NCI-H1105 (cell line): ENCODE results near the gene VANGL1.
A peak's percentile ranks its signal among the peaks of the same experiment; 100 is the strongest.

Source experiments
- DNase-seq: peaks from one replicate; lab custom pipeline; 2025; lab: John Stamatoyannopoulos, UW

Gene VANGL1

DNA sequence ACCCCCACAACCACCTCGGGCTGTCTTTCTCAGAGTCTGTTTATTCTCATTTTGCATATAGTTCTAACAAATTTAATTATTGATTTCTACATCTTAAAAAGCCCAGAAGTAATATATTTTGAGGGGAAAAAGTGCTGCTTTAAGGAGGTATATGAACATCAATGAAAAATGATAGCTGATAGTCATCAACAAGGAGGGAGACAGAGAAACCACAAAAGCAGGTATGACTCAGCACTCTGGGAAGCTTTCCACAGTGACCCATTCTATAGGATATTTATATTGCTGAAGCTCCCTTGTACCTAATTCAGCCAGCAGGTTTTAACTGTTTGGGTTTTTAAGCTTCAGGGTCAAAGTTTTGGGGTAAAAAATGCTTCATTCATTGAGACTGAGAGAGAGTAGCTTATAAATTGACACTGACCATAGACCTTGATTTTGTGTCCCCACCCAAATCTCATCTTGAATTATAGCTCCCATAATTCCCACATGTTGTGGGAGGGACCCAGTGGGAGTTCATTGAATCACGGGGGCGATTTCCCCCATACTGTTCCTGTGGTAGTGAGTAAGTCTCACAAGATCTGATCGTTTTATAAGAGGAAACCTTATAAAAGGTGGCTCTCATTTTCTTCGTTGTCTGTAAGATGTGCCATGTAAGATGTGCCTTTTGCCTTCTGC is 27.4 kb downstream of the VANGL1 start:
- DNase-seq, result no peak

DNA sequence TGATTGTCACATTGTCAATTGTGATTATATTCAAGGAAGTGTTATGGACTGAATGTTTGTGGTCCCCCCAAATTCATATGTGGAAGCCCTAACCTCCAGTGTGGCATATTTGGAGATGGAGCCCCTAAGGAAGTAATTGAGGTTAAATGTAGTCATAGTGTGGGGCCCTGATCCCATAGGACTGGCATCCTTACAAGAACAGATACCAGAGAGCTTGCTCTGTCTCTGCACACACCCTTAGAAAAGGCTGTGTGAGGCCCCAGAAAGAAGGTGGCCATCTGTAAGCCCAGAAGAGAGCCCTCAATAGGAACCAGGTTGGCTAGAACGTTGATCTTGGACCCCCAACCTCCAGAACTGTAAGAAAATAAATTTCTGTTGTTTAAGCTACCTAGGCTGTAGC is 28.1 kb downstream of the VANGL1 start:
- DNase-seq, result no peak

DNA sequence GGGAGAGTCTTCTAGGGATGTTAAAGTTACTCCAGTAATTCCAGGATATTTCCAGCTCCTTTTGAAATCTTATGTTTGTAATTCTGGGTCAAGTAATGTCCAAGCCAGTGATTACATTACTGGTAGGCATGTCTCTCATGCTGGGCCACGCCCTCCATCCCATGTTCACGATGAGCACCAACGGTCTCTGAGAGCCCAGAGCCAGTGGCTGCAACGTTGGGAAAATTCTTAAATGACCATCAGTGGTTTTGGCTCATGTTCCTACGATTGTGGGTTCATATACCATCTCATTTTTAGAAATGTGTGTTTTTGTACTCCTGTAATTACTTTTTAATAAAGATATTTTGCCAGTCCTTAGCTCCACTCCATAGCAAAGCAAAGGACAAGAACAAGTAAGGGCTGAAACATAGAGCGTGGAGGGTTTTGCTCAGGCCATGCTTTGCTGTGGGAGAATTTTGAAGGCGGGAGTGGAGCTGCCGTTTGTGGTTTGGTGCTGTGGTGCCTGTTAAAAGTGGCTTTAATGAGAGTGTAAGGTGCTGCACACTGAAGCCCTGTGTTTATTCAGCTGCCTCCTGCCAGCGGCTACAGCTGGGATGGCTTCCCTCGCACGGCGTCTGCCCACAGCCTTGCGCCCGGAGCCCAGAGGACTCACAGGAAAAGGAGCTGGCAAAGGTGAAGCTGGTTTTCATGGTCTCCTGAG is 28.9 kb downstream of the VANGL1 start:
- DNase-seq, result peak; percentile 87

DNA sequence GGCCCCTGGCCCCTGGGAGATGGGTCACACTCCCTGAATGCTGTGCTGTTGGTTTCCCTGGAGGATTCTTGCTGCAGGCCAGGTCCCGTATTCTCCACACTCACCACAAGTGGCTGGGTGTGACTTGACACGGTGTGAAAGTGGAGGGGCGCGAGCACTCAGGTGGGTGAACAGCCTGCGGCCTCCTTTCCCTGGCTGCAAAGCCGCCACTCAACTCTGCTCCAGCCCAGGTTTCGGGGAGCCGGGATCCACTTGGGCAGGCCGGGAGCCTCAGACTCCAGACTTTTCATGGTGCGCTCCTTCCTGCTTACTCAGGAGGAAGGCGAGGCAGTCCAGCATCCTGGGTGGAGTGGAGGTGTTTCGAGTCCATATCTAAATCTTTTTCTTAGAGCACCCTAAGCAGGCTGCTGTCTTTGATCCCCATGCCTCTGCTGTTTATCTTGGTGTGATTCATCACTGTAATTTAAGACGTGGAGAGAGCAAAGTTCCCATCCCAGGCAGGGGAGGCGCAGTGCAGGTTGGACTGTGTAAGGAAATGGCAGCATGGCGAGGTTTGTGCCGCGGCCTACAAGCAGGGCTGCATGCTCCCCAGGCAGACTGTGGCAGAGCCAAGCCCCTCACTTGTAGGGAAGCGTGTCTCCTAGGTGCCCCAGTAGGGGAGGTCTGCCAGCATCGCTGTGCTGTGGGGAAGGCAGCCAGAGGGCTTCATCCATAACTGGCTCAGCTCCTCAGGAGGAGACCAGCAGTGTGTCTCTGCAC is 29.6 kb downstream of the VANGL1 start:
- DNase-seq, result no peak

DNA sequence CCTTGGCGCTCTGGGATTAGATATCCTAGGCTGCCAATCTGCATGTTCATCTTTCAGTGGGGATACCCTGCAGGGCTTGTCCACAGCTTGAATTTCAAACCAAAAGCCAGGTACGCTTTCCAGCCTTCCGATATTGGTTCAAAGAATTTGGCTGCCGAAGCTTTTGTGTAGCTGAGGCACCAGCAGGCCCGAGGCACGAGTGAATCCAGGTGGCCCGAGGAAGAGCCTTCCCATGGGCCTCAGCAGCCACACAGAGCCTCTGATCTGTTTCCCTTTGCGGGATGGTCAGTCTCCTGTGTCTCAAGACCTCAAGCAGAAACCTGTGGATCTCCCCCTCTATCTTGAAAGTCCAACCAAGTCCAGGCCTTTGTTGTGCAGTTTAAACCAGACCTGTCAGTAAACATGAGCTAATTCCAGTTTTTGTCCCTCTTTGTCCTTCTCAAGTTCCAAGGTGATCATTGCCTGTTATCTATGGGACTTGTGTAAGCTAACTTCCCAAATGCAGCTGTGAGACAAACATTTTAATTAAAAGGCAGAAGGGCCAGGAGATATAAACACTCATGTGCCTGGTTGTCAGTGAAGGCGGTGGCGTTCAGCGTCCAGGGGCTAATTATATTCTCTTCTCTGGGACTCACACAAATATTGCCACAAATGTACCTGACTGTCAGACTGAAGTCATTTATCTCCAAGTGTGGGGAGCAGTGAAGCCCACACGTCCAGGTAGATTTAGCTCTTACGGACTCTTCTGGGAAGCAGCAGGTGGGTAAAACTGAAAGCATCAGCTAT is 30.6 kb downstream of the VANGL1 start:
- no peak for DNase-seq

DNA sequence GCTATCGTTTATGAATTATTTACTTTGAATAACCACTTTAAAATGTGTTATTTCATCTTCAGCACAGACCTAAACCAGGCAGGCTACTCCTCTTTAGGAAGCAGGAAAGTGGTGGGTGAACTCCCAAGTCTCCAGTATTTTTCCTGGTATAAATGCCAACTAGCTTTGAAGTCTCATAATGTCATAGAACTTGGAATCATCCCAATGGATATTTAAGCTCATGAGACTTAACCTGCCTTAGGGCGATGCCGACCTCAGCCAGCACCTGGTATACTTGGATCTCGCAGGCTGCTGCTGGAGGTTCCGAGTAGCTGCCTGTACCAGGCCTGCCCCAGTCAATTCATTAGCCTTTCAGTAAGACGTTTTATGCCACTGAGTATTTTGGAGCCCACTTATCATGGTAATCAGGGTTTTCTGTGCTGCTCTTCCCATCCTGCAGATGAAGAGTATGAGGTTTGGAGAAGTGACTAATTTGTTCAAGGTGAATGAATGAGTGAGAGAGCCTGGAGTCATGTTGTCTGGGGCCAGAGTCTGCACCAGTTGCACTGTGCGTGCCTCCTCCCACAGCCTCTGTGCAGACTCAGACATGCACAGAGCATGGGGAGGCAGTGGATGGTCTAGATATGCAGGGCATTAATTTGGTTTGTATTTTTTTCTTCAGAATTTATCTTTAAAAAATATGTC is 34.9 kb downstream of the VANGL1 start:
- DNase-seq, result no peak

DNA sequence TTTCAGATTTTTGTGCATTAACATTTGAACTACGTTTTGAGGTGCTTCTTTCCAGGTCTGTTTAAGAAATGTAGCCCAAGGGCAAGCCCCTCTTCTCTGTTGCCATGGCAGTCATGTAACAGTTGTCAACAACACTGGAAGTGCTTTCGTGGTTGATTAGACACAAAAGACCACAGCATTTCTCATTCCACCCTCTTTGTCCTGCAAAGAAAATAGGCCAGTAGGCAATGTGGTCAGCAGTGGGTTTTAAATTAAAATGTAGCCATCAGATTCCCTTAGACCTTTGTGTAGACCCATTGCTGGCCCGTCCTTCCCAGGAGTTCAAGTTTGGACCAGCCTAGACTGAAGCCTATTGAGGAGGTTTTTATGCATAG is 35.4 kb downstream of the VANGL1 start:
- DNase-seq, result no peak

DNA sequence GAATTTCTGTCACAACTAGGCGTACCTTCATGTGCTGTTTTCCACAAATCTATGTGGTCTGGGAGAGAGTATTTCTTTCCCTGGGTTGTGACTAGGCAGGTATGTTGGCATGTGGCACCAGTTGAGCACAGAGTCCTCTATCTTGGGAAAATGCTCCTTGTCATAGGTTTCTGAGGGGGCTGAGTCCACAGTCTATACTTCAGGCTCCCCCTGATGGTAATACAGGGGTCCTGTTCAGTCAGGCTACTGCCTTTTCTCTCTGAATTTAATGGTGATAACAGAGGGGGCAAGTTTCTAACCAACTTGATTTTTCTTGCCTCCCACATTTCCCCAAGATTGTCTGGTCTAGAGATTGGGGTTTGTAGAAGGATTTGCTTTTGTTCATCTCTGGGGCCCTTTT is 35.8 kb downstream of the VANGL1 start:
- no peak for DNase-seq

DNA sequence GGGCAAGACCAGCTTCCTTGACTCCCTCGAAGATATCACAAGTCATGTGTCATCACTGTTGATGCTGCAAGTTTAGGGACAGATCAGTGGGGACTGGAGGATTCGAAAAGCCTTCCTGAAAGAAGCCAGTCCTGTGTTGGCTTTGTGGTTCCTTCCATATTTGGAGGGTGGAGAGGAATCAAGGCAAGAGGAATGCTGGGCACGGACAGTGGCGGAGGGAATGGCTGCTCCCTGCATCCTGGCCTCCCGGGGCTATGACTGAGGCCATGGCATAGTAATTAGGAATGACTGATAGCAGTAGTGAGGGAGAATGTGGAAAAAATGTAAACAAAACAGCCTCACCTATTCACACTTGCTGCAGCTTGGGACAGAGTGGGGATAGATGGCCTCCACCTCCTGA is 36.4 kb downstream of the VANGL1 start:
- no peak for DNase-seq

DNA sequence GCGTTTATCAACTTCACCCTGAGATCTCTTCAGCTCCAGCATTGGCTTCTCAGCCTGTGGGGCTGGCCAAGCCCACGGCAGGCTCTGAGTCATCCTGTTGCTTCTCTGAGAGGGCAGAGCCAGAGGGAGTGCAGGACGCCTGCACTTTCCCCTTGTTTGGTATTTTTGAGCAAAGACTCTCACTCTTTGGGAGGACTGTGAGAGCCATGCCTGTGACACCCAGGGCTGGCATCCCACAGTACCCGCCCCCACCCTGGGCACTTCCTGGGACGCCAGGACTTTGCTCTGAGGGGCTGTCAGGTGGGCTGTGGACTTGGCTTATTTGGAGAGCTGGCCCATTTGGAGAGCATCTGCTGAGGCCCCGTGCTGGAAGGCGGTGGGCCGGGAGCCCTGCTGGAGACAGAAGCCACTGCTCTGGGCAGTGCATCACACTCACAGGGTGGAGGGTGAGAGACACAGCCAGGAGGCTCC is 37.4 kb downstream of the VANGL1 start:
- no peak for DNase-seq

DNA sequence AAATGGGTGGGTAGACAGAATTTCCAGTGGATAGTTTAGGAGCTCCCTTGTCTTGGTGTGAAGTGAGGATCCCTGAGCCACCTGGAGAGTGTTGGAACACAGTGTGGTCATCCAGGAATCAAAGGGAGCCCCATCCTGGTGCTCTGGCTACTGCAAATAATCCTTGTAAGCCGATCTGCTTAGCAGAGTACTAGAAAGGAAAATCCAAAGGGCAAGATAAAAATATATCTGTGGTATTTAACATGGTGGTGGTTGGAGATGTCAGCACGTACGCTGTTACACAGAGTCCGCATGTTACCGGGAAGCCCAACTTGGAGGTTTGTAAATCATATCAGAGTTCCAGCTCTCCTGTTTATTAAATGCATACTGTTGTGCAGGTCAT is 39.0 kb downstream of the VANGL1 start:
- no peak for DNase-seq

DNA sequence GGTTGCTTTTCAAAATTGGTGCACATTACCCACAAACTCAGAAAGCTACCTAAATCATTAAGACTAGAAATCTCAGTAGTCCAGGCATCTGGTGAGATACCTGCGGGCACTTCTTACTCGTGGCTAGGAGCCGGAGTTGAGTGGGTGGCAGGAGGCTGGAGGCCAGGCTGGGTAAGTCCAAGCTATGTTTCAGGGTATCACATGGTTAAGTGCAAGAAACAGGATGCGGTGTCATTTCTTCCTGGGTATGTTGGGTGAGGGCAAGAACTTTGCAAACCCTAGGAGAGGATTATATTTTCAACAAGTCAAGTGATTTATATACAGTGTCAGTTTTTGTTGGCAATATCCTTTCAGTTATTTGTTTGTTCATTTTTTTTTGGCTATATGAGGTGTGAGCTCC is 41.0 kb downstream of the VANGL1 start:
- no peak for DNase-seq

DNA sequence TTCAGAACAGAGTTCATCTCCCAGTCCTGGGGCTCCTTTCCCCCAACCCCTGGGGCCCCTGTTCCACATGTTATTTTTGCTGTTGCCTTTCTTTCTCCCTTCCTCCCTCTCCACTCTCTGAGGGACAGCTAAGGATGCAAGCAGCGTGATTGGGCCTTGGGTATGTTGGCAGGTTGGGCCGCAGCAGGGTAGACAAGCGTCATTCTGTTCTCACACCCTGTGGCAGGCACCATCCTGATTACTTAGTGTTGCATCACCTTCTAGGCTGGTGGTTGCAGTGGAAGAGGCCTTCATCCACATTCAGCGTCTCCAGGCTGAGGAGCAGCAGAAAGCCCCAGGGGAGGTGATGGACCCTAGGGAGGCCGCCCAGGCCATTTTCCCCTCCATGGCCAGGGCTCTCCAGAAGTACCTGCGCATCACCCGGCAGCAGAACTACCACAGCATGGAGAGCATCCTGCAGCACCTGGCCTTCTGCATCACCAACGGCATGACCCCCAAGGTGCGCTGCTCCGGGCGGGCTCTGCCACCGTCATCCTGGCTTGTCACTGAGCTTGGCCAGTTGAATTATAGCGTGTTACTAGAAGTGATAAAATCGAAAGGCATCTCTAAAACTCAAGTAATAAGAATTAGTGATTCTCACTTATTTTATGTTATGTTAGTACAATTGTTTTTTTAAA is 43.4 kb downstream of the VANGL1 start:
- no peak for DNase-seq

DNA sequence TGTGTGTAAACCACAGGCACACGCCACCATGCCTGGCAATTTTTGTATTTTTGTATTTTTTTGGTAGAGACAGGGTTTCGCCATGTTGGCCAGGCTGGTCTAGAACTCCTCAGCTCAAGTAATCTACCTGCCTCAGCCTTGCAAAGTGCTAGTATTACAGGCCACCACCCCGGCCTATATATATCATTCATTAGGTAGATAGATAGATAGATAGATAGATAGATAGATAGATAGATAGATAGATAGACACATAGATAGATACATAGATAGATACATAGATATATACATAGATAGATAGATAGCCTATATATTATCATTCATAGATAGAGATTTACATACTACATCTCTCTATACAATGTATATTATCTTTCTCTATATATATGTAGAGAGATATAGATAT is 46.0 kb downstream of the VANGL1 start:
- DNase-seq, result no peak

DNA sequence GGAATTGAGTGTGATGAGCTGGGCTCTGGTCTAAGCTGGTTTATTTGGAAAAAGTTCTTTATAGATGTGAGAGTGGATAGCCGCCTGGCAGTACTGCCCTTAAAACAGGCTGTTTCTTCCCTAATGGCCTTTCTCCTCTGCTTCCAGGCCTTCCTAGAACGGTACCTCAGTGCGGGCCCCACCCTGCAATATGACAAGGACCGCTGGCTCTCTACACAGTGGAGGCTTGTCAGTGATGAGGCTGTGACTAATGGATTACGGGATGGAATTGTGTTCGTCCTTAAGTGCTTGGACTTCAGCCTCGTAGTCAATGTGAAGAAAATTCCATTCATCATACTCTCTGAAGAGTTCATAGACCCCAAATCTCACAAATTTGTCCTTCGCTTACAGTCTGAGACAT is 49.2 kb downstream of the VANGL1 start:
- no peak for DNase-seq

DNA sequence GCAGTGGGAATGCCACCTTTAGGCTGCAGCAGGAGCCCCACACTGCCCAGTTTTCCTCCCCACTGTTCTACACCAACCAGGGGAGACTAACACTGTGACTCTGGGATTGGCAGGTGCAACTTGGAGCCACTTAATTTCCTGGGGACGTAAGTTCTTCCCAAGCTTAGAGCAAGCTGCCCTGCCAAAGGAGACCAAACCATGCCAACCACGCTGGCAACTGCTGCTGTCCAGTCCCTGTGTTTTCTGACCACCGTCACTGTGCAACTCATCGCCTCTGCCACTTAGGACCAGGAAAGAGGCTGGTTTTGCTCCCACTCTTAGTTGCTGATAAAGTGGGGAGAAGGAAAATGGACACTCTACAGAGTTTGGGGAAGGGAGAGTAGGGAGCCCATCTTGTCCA is 50.5 kb downstream of the VANGL1 start:
- DNase-seq, result no peak

DNA sequence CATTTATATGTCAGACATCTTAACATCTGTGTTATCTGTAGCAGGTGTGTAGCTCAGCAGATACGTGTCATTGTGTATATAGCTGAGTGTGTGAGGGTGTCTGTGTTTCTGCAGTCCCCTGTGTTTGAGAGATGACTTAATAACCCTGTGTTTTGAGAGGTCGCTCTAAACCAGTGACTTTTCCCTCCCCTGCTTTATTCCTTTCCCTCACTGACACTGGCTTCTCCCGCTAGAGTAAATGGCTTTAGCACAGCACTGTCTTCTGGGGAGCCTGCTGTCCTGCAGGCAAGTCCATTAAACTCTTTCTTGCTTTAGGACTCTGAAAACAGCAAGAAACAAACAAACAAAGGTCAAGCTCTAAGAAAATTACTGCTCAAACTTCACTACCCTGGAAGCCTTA is 53.0 kb downstream of the VANGL1 start:
- DNase-seq, result no peak

DNA sequence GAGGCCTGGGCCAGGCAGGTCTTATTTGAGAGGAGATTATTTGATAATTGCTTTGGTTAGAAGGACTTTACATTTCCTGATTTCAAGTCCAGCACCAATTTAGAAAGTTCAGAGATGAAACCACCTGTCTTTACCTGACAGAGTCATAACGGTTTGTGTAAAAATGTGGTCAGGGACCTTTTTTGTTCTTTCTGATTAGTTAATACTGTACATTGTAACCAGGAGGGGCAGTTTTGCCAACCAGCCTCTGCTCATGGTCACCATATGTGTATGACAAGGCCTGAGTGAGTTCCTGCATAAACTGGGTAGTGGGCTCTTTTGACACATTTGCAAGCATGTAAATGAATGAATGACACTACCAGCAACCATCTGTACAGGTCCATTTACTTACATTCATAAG is 55.8 kb downstream of the VANGL1 start:
- DNase-seq, result no peak

DNA sequence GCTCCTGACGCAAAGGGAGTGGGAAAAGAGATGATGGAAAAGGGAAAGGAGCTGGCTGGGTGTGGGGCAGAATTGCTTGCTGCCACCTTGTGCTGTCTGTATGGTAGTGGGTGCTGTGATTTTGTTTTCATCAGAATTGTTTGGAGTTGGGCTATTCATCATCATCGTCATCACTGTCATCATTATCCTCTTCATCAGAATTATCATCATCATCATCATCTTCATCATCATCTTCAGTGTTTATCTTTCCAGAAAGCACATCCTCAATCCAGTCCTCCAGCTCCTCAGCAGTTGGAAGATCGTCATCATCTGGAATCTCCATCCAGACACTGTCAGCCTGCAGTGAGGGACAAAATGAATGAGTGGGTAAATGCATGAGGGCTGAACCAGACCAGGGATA is 59.3 kb downstream of the VANGL1 start:
- DNase-seq, result no peak

DNA sequence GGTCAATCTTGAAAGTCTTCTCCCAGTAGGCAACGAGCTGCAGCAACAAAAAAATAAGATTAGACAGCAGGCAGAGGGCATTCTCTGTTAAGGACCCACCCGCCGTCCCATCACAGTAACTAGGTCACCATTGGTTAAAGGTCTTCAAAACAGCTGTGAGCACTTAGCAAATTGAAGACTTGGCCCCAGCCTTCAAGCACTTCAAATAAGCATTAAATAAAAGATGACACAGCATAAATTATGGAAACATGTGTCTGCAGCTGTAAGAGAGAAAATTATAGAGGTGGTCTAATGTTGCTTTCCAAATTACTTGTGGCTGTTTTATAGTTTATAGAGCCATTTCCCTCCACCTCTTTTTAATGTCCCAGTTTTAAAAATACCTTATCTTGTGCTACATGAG is 61.2 kb downstream of the VANGL1 start:
- no peak for DNase-seq
